Measurements from ENCODE around the gene HECW1.

Gene HECW1

GRCh38 chr7:43363035-43363791 lies 250.8 kb downstream of the HECW1 start:
- no peak overlapping the region for H3K4me3 ChIP-seq
- no peak overlapping the region for H3K9ac ChIP-seq
- H3K4me1 ChIP-seq: peaks cover 4 to 16% (median 13%) of the 10 kb centered on the region in 10 experiments; a peak in 17 of 20 replicates
- TF ChIP-seq Cebpa-rat (IDR thresholded peaks at IDR 0.05): peak in 4 of 11 experiments; percentile 26 to 84 (median 58); a peak in 7 of 22 replicates
- no peaks in the 10 kb centered on the region for H3K27me3 ChIP-seq
- peak overlapping the region in 8 of 11 experiments; percentile 6 to 42 (median 26); a peak in 12 of 22 replicates for H3K4me2 ChIP-seq
- peaks cover 0 to 6% (median 0%) of the 10 kb centered on the region in 11 experiments; a peak in 3 of 22 replicates for H3K9me3 ChIP-seq (replicated peaks in 1 of 11)
- H4K20me1 ChIP-seq: no peaks in the 10 kb centered on the region
- H3K27ac ChIP-seq: 0 out of 22 replicates have a peak overlapping the region, but pooled peaks of 1 of the 11 experiments have one; percentile 25
- peaks cover 0 to 23% (median 0%) of the 10 kb centered on the region in 11 experiments; a peak in 10 of 22 replicates for H3K36me3 ChIP-seq

DNA sequence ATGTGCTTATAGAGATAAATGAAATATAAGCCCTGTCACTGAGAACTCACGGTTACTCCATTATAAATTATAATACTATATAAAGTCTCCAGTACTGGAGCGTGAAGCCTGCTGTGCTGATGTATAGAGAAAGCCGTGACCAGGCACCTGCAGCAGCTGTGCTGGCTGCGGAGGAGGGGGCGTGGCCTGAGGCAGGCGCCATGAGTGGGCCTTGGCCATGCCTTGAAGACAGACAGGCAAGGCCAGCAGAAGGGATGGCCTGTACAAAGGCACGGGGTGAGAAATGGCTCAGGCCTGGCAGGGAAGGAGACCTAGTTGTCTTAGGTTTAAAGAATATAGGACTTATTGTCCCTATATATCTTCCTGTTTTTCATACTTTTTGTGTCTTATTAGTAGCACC lies 251.9 kb downstream of the HECW1 start:
- Histone ChIP-seq H3K4me2 (no peak overlapping the region), H3K27ac (no peak overlapping the region), H3K9me3 (replicated peaks in 1 of 11) (peaks cover 0 to 6% (median 0%) of the 10 kb centered on the region in 11 experiments; a peak in 4 of 22 replicates), H3K36me3 (peaks cover 0 to 23% (median 0%) of the 10 kb centered on the region in 11 experiments; a peak in 10 of 22 replicates), H4K20me1 (no peaks in the 10 kb centered on the region), H3K9ac (no peak overlapping the region), H3K27me3 (no peaks in the 10 kb centered on the region), H3K4me3 (no peak overlapping the region), H3K4me1 (peaks cover 4 to 16% (median 13%) of the 10 kb centered on the region in 10 experiments; a peak in 17 of 20 replicates)
- no peak for TF ChIP-seq Cebpa-rat (IDR thresholded peaks at IDR 0.05)

DNA sequence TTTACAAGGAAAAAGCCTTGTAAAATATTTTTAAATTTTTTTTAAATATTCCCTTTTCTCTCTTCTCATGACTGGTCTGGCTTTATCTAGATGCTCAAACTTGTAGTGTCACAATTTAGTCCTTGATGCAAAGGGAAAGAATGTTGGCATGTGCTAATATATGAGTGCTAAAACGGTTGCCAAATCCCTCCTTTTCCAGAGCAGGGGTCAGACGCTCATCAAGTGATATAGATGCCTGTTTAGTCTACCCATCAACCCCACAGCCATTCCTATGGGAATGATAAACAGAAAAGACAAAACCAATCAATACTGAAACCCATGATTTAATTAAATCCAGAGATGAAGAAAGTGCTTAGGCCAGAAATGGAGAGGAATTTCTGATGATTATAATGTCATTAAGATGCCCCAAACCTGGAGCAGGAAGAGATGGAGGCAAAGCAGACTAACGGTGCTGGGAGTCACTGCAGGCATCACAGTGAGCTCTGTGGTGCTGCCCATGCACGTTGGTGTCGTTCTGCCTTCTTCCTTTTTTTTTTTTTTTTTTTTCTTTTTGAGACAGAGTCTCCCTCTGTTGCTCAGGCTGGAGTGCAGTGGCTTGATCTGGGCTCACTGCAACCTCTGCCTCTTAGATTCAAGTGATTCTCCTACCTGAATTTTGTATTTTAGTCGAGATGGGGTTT lies 260.4 kb downstream of the HECW1 start:
- Histone ChIP-seq H3K4me1 (no peaks in the 10 kb centered on the region), H3K4me2 (no peak overlapping the region), H3K27me3 (no peaks in the 10 kb centered on the region), H3K9me3 (replicated peaks in 1 of 11) (peaks cover 0 to 3% (median 0%) of the 10 kb centered on the region in 11 experiments; a peak in 2 of 22 replicates), H4K20me1 (no peaks in the 10 kb centered on the region), H3K36me3 (no peaks in the 10 kb centered on the region; a peak in 1 of 22 replicates), H3K27ac (no peak overlapping the region), H3K9ac (no peak overlapping the region), H3K4me3 (no peak overlapping the region)
- no peak for TF ChIP-seq Cebpa-rat (IDR thresholded peaks at IDR 0.05)

- TF ChIP-seq Cebpa-rat (IDR thresholded peaks at IDR 0.05): no peak
- H3K9ac ChIP-seq: no peak overlapping the region
Measured at GRCh38 chr7:43377196-43377960, 264.9 kb downstream of the HECW1 start.

GRCh38 chr7:43379210-43379609 lies 266.8 kb downstream of the HECW1 start:
- Histone ChIP-seq H3K27me3 (no peaks in the 10 kb centered on the region), H3K27ac (no peak overlapping the region), H3K9ac (no peak overlapping the region), H4K20me1 (no peaks in the 10 kb centered on the region), H3K4me3 (no peak overlapping the region), H3K4me1 (no peaks in the 10 kb centered on the region), H3K36me3 (peaks cover 0 to 5% (median 0%) of the 10 kb centered on the region in 11 experiments; a peak in 1 of 22 replicates), H3K4me2 (no peak overlapping the region), H3K9me3 (replicated peaks in 1 of 11) (no peaks in the 10 kb centered on the region)
- TF ChIP-seq Cebpa-rat (IDR thresholded peaks at IDR 0.05): no peak

More at GRCh38 chr7:43377196-43377960, 264.9 kb downstream of the HECW1 start:
- H3K27me3 ChIP-seq: no peaks in the 10 kb centered on the region
- no peak overlapping the region for H3K4me3 ChIP-seq
- H3K36me3 ChIP-seq: 0 out of 22 replicates have a peak, but pooled peaks cover 0 to 2% (median 0%) of the 10 kb centered on the region in 11 experiments
- H3K9me3 ChIP-seq (replicated peaks in 1 of 11): no peaks in the 10 kb centered on the region; a peak in 1 of 22 replicates
- H4K20me1 ChIP-seq: no peaks in the 10 kb centered on the region
- no peaks in the 10 kb centered on the region for H3K4me1 ChIP-seq
- H3K27ac ChIP-seq: no peak overlapping the region
- H3K4me2 ChIP-seq: no peak overlapping the region

- H3K4me3 ChIP-seq: no peak overlapping the region
- no peaks in the 10 kb centered on the region for H4K20me1 ChIP-seq
- peaks cover 0 to 6% (median 0%) of the 10 kb centered on the region in 10 experiments; a peak in 3 of 20 replicates for H3K4me1 ChIP-seq
- H3K4me2 ChIP-seq: no peak overlapping the region
- no peak overlapping the region for H3K9ac ChIP-seq
- no peaks in the 10 kb centered on the region for H3K27me3 ChIP-seq
- no peak for TF ChIP-seq Cebpa-rat (IDR thresholded peaks at IDR 0.05)
- peaks cover 0 to 5% (median 0%) of the 10 kb centered on the region in 11 experiments; a peak in 2 of 22 replicates for H3K36me3 ChIP-seq
- peaks cover 0 to 7% (median 0%) of the 10 kb centered on the region in 11 experiments; a peak in 3 of 22 replicates for H3K9me3 ChIP-seq (replicated peaks in 1 of 11)
- H3K27ac ChIP-seq: no peak overlapping the region
Measured at GRCh38 chr7:43384616-43385308, 272.3 kb downstream of the HECW1 start.

- Histone ChIP-seq H3K27me3 (no peaks in the 10 kb centered on the region), H3K36me3 (peaks cover 0 to 9% (median 0%) of the 10 kb centered on the region in 11 experiments; a peak in 3 of 22 replicates), H3K27ac (no peak overlapping the region), H3K9ac (no peak overlapping the region), H3K4me2 (0 out of 22 replicates have a peak overlapping the region, but pooled peaks of 1 of the 11 experiments have one; percentile 28), H3K9me3 (replicated peaks in 1 of 11) (peaks cover 0 to 7% (median 0%) of the 10 kb centered on the region in 11 experiments; a peak in 3 of 22 replicates), H3K4me1 (peaks cover 0 to 6% (median 0%) of the 10 kb centered on the region in 10 experiments; a peak in 3 of 20 replicates), H4K20me1 (no peaks in the 10 kb centered on the region), H3K4me3 (no peak overlapping the region)
- no peak for TF ChIP-seq Cebpa-rat (IDR thresholded peaks at IDR 0.05)
Measured at GRCh38 chr7:43385309-43385680, 272.8 kb downstream of the HECW1 start.

- no peak overlapping the region for H3K4me3 ChIP-seq
- peaks cover 0 to 6% (median 0%) of the 10 kb centered on the region in 10 experiments; a peak in 3 of 20 replicates for H3K4me1 ChIP-seq
- H3K27ac ChIP-seq: no peak overlapping the region
- H3K27me3 ChIP-seq: no peaks in the 10 kb centered on the region
- H3K36me3 ChIP-seq: peaks cover 0 to 13% (median 0%) of the 10 kb centered on the region in 11 experiments; a peak in 4 of 22 replicates
- peaks cover 0 to 7% (median 0%) of the 10 kb centered on the region in 11 experiments; a peak in 3 of 22 replicates for H3K9me3 ChIP-seq (replicated peaks in 1 of 11)
- no peaks in the 10 kb centered on the region for H4K20me1 ChIP-seq
- H3K9ac ChIP-seq: no peak overlapping the region
- TF ChIP-seq Cebpa-rat (IDR thresholded peaks at IDR 0.05): no peak
- H3K4me2 ChIP-seq: peak overlapping the region in 2 of 11 experiments; percentile 4 to 28; a peak in 1 of 22 replicates
Measured at GRCh38 chr7:43385856-43386255, 273.4 kb downstream of the HECW1 start.

All from BLaER1 treated with 17β-estradiol and CSF1 and Interleukin-3, amounts not matched to agents 10 nM and 100 nM (cell line).